GM23338 (cell line): ENCODE results near the gene FAM13C.

ENCODE experiments used
- CREB1 ChIP-seq: fragments of 250-450 bp; sonication (Bioruptor Pico); IDR thresholded peaks from 2 replicates; pipeline ENCODE4 v1.5.0; 2020; ENCODE audit warnings: low read depth, mild to moderate bottlenecking, moderate library complexity
- CTCF ChIP-seq, 2 experiments: fragments of 200-600 bp in 1 of 2; sonication (generic) in 1 of 2; conservative IDR thresholded peaks; 2 replicates each; pipeline versions ENCODE4 v1.5.1 to v1.6.1; 2016 to 2017; ENCODE audit warnings: antibody characterized with exemption in 2 of 2, low read depth in 2 of 2, mild to moderate bottlenecking in 2 of 2, moderate library complexity in 1 of 2
- ETS1 ChIP-seq: IDR thresholded peaks from 2 replicates; pipeline ENCODE4 v1.6.1; 2016; ENCODE audit warnings: antibody characterized with exemption
- EZH2 ChIP-seq: fragments of 200-600 bp; sonication (generic); IDR thresholded peaks from one replicate; pipeline ENCODE4 v1.8.0; 2017; ENCODE audit warnings: antibody characterized with exemption, mild to moderate bottlenecking, low read depth; ENCODE audit not compliant: unreplicated experiment
- EZH2phosphoT487 ChIP-seq: fragments of 200-600 bp; sonication (generic); IDR thresholded peaks from one replicate; pipeline ENCODE4 v1.8.1; 2018; ENCODE audit warnings: antibody characterized with exemption; ENCODE audit not compliant: unreplicated experiment
- JUNB ChIP-seq: IDR thresholded peaks from one replicate; pipeline ENCODE4 v1.6.1; 2016; ENCODE audit warnings: antibody characterized with exemption; ENCODE audit not compliant: unreplicated experiment
- NANOG ChIP-seq: IDR thresholded peaks from 2 replicates; pipeline ENCODE4 v1.6.1; 2016; ENCODE audit warnings: antibody characterized with exemption, borderline replicate concordance
- POLR2AphosphoS5 ChIP-seq: IDR thresholded peaks from 2 replicates; pipeline ENCODE4 v1.6.1; 2016; ENCODE audit warnings: antibody characterized with exemption, low read depth
- REST ChIP-seq: IDR thresholded peaks from one replicate; pipeline ENCODE4 v1.6.1; 2018; ENCODE audit warnings: antibody characterized with exemption; ENCODE audit not compliant: unreplicated experiment
- STAT1 ChIP-seq: IDR thresholded peaks from one replicate; pipeline ENCODE4 v1.6.1; 2016; ENCODE audit warnings: antibody characterized with exemption; ENCODE audit not compliant: unreplicated experiment
- ZNF114 ChIP-seq: fragments of 250-450 bp; sonication (Bioruptor Pico); IDR thresholded peaks from 2 replicates; pipeline ENCODE4 v1.5.0; 2020; ENCODE audit warnings: mild to moderate bottlenecking, moderate library complexity
- ZNF331 ChIP-seq: fragments of 250-450 bp; sonication (Bioruptor Pico); IDR thresholded peaks from 2 replicates; pipeline ENCODE4 v1.5.0; 2020; ENCODE audit warnings: low read depth, mild to moderate bottlenecking, moderate library complexity

- TF ChIP-seq CTCF (conservative IDR thresholded peaks at IDR 0.05; ENCODE audit: low read depth in 2 of 2): no peak
- no peak for TF ChIP-seq POLR2AphosphoS5
- no peak for TF ChIP-seq CREB1 (CRISPR knock-in tag)
- no peak for TF ChIP-seq JUNB
- TF ChIP-seq REST: no peak
- TF ChIP-seq EZH2: no peak
- no peak for TF ChIP-seq EZH2phosphoT487
- TF ChIP-seq ZNF114 (CRISPR knock-in tag): no peak
- TF ChIP-seq ETS1: no peak
- TF ChIP-seq STAT1: no peak
- no peak for TF ChIP-seq ZNF331
- TF ChIP-seq NANOG: no peak
These were observed 57.7 kb downstream of the FAM13C start for GRCh38 chr10:59304521-59305097.
